Endothelial cell of umbilical vein (primary cell): Measurements from ENCODE around the gene ARHGEF17. TPM values are rescaled to one million over a fixed set of nuclear protein-coding genes. Genes with fewer than 3 reads are reported as not detected.

ENCODE experiments used
- BruUV-seq: library from RNA; stranded (reverse); fragments of 400-500 nt; replicated peaks from 2 replicates; lab custom pipeline; 2021; lab: Mats Ljungman, UMichigan
- CTCF ChIA-PET: fragments of 300-600, 350-600 bp; sonication (Branson Sonifier 250); formaldehyde crosslinking; loops from one replicate; lab custom pipeline; 2021; ENCODE audit warnings: antibody characterized with exemption, inconsistent platforms; lab: Charles Lee
- POLR2A ChIA-PET: fragments of 300-600, 350-600 bp; sonication (Branson Sonifier 250); formaldehyde crosslinking; loops from one replicate; lab custom pipeline; 2021; ENCODE audit warnings: antibody characterized with exemption, inconsistent platforms; lab: Charles Lee
- DNase-seq: peaks from one replicate; pipeline ENCODE4 v3.0.0-alpha.2; 2011; ENCODE audit warnings: low read depth, low spot score
- FAIRE-seq: peaks from 2 replicates; lab custom pipeline; 2011; peaks lifted over from hg19 to GRCh38; lab: Jason Lieb, UNC
- H2AFZ ChIP-seq: 2 replicates; pipeline ENCODE4 v1.6.0; 2012; ENCODE audit warnings: low read depth, low read length, control low read depth, inconsistent platforms
- H3K27ac ChIP-seq: 2 replicates; pipeline ENCODE4 v1.5.1; 2011; ENCODE audit warnings: low read depth, mild to moderate bottlenecking, control low read depth, low read length, moderate library complexity; ENCODE audit not compliant: insufficient read depth
- H3K27me3 ChIP-seq, 2 experiments: 2 replicates each; pipeline versions ENCODE4 v1.6.0 to v1.6.1; 2011; ENCODE audit warnings: low read length in 2 of 2, mixed read lengths in 1 of 2; ENCODE audit not compliant: control insufficient read depth in 2 of 2, insufficient read depth in 2 of 2
- H3K36me3 ChIP-seq, 2 experiments: 2 replicates in 1 of 2; 3 replicates in 1 of 2; pipeline ENCODE4 v1.5.1; 2011; ENCODE audit warnings: low read length in 2 of 2, mild to moderate bottlenecking in 1 of 2, moderate library complexity in 1 of 2; ENCODE audit not compliant: control insufficient read depth in 2 of 2, insufficient read depth in 2 of 2; ENCODE audit errors: extremely low read depth in 1 of 2
- H3K4me1 ChIP-seq: 3 replicates; pipeline ENCODE4 v1.5.1; 2011; ENCODE audit warnings: mild to moderate bottlenecking, low read length; ENCODE audit not compliant: control insufficient read depth, insufficient read depth; ENCODE audit errors: extremely low read depth
- H3K4me2 ChIP-seq: 2 replicates; pipeline ENCODE4 v1.6.1; 2011; ENCODE audit warnings: low read length, control low read depth, mixed read lengths; ENCODE audit not compliant: insufficient read depth
- H3K4me3 ChIP-seq, 3 experiments: fragments of 200-600 bp in 1 of 3; sonication (generic), shearing (Covaris generic) in 1 of 3; replicated peaks in 1 of 3; 2 replicates each; pipeline ENCODE4 v1.5.1; 2011 to 2016; ENCODE audit warnings: control low read depth in 3 of 3, low read length in 3 of 3, mild to moderate bottlenecking in 2 of 3, inconsistent platforms in 1 of 3, low read depth in 1 of 3, moderate library complexity in 1 of 3; ENCODE audit not compliant: insufficient read depth in 1 of 3
- H3K79me2 ChIP-seq: 2 replicates; pipeline ENCODE4 v1.6.0; 2012; ENCODE audit warnings: low read length, inconsistent platforms; ENCODE audit not compliant: control insufficient read depth, insufficient read depth
- H3K9ac ChIP-seq: replicated peaks from 2 replicates; pipeline ENCODE3; 2011; ENCODE audit warnings: low read length, control low read depth; ENCODE audit not compliant: insufficient read depth; ENCODE audit errors: extremely low read depth
- H3K9me1 ChIP-seq: replicated peaks from 3 replicates; pipeline ENCODE4 v1.6.0; 2011; ENCODE audit warnings: mild to moderate bottlenecking, low read length; ENCODE audit not compliant: control insufficient read depth, insufficient read depth; ENCODE audit errors: extremely low read depth
- H3K9me3 ChIP-seq: replicated peaks from 2 replicates; pipeline ENCODE4 v1.5.1; 2012; ENCODE audit warnings: low read length, inconsistent platforms; ENCODE audit not compliant: control insufficient read depth, insufficient read depth
- H4K20me1 ChIP-seq: replicated peaks from 2 replicates; pipeline ENCODE3; 2011; ENCODE audit warnings: mild to moderate bottlenecking, low read length; ENCODE audit not compliant: control insufficient read depth, insufficient read depth; ENCODE audit errors: extremely low read depth
- EZH2 ChIP-seq: IDR thresholded peaks from 2 replicates; pipeline ENCODE4 v1.6.1; 2012; ENCODE audit warnings: borderline replicate concordance, low read depth, mild to moderate bottlenecking, moderate library complexity, low read length, inconsistent platforms; ENCODE audit not compliant: severe bottlenecking
- FOS ChIP-seq: IDR thresholded peaks from 2 replicates; pipeline ENCODE4 v1.6.1; 2011; ENCODE audit warnings: mild to moderate bottlenecking, low read length, moderate library complexity, borderline replicate concordance; ENCODE audit not compliant: insufficient read depth
- GATA2 ChIP-seq: IDR thresholded peaks from 2 replicates; pipeline ENCODE4 v1.7.0; 2011; ENCODE audit warnings: low read depth, mild to moderate bottlenecking, moderate library complexity, mixed read lengths, low read length; ENCODE audit not compliant: insufficient read length, insufficient read depth
- JUN ChIP-seq: IDR thresholded peaks from 2 replicates; pipeline ENCODE4 v1.6.1; 2011; ENCODE audit warnings: borderline replicate concordance, low read depth; ENCODE audit not compliant: insufficient read length, insufficient read depth
- MAX ChIP-seq: IDR thresholded peaks from 2 replicates; pipeline ENCODE4 v1.6.1; 2011; ENCODE audit not compliant: insufficient read depth, insufficient read length
- MYC ChIP-seq: IDR thresholded peaks from one replicate; pipeline ENCODE4 v1.6.1; 2011; ENCODE audit warnings: mild to moderate bottlenecking, low read depth, low read length
- POLR2A ChIP-seq: IDR thresholded peaks from 2 replicates; pipeline ENCODE4 v1.6.1; 2012; ENCODE audit warnings: low read depth, mild to moderate bottlenecking, control low read depth, low read length
- POLR2AphosphoS5 ChIP-seq: IDR thresholded peaks from 2 replicates; pipeline ENCODE4 v1.6.1; 2012; ENCODE audit warnings: low read depth, mild to moderate bottlenecking, control low read depth, low read length, moderate library complexity; ENCODE audit not compliant: insufficient read depth
- dilution Hi-C: fragments of 300-500 bp; cut with MboI; formaldehyde crosslinking; loops from one replicate; pipeline ENCODE4 v1.15.0; 2019; ENCODE audit warnings: low sequenced_read_pairs; ENCODE audit not compliant: extremely low pct_ligation_motif_present
- intact Hi-C: fragments of 100-400 bp; cut with micrococcal nuclease; formaldehyde crosslinking; loops from one replicate; pipeline ENCODE4 v1.10.0; 2022
- polyA plus RNA-seq, 4 experiments: library from polyadenylated mRNA; depleted of rRNA in 3 of 4; stranded (reverse) in 3 of 4; unstranded in 1 of 4; fragments of >200 nt; gene quantifications; 2 replicates each; pipeline versions ENCODE4 v1.2.1 to v1.2.3, GENCODE V29; 2011 to 2012; ENCODE audit warnings: missing spikeins in 1 of 4
- total RNA-seq: library from RNA; stranded (reverse); gene quantifications from 2 replicates; pipeline ENCODE4 v1.2.3, GENCODE V29; 2021
- TF ChIP-seq, protein P1 (sequence below), 2 donors: IDR thresholded peaks; 1 replicate in 1 of 2; 2 replicates in 1 of 2; pipeline ENCODE4 v1.5.1; 2011; ENCODE audit warnings: low read length in 2 of 2, mild to moderate bottlenecking in 2 of 2, moderate library complexity in 2 of 2, control low read depth in 1 of 2, inconsistent platforms in 1 of 2, low read depth in 1 of 2; ENCODE audit not compliant: insufficient read depth in 1 of 2; ENCODE audit errors: extremely low read depth in 1 of 2

The ARHGEF17 gene
- total and polyA plus RNA-seq, 2 donors (not counting 3 experiments of a cell fraction or from before 2014, with no cell fraction given) = 74.9 to 89.9 TPM

GRCh38 chr11:73380331-73380730 is 72.3 kb downstream of the ARHGEF17 start:
- TF ChIP-seq EZH2 = no peak
- TF ChIP-seq POLR2A = no peak
- TF ChIP-seq MAX = no peak
- TF ChIP-seq GATA2 = no peak
- TF ChIP-seq MYC = no peak
- no peak for TF ChIP-seq POLR2AphosphoS5
- TF ChIP-seq JUN = no peak
- TF ChIP-seq, protein P1, sequence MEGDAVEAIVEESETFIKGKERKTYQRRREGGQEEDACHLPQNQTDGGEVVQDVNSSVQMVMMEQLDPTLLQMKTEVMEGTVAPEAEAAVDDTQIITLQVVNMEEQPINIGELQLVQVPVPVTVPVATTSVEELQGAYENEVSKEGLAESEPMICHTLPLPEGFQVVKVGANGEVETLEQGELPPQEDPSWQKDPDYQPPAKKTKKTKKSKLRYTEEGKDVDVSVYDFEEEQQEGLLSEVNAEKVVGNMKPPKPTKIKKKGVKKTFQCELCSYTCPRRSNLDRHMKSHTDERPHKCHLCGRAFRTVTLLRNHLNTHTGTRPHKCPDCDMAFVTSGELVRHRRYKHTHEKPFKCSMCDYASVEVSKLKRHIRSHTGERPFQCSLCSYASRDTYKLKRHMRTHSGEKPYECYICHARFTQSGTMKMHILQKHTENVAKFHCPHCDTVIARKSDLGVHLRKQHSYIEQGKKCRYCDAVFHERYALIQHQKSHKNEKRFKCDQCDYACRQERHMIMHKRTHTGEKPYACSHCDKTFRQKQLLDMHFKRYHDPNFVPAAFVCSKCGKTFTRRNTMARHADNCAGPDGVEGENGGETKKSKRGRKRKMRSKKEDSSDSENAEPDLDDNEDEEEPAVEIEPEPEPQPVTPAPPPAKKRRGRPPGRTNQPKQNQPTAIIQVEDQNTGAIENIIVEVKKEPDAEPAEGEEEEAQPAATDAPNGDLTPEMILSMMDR (IDR thresholded peaks at IDR 0.05; ENCODE audit: extremely low read depth in 1 of 2, insufficient read depth in 1 of 2, low read depth in 1 of 2, low read length in 2 of 2) = no peak
- TF ChIP-seq FOS = no peak
- Histone ChIP-seq H4K20me1 (no peaks in the 10 kb centered on the region), H3K9me3 (no peaks in the 10 kb centered on the region), H3K9ac (no peak overlapping the region), H3K79me2 (peaks cover 89% of the 10 kb centered on the region), H3K27me3 (no peaks in the 10 kb centered on the region), H3K4me1 (peaks cover 22% of the 10 kb centered on the region), H3K36me3 (no peaks in the 10 kb centered on the region), H2AFZ (no peak overlapping the region), H3K27ac (no peak overlapping the region), H3K4me3 (no peak overlapping the region), H3K9me1 (no peaks in the 10 kb centered on the region), H3K4me2 (no peak overlapping the region)
- FAIRE-seq (no peak), DNase-seq (no peak)
- no TSS peak for BruUV-seq
- intact Hi-C loops = no loop called here
- ChIA-PET POLR2A (no interaction called here), CTCF (interaction anchor here (1.8 kb wide), 1 partner anchor 13 kb away, joined by 14 read pairs; no protein-coding TSS in a partner anchor)
- dilution Hi-C loops = no loop called here
